HG03103 (cell line): ENCODE results near the gene ANKRD44.
A peak's percentile ranks its signal among the peaks of the same experiment; 100 is the strongest.

Experiments used
- ATAC-seq: cut with Tn5 transposase; IDR thresholded peaks from one replicate; pipeline ENCODE4 v1.9.1; 2021; ENCODE audit warnings: low read depth; ENCODE audit not compliant: unreplicated experiment

ANKRD44 gene

DNA sequence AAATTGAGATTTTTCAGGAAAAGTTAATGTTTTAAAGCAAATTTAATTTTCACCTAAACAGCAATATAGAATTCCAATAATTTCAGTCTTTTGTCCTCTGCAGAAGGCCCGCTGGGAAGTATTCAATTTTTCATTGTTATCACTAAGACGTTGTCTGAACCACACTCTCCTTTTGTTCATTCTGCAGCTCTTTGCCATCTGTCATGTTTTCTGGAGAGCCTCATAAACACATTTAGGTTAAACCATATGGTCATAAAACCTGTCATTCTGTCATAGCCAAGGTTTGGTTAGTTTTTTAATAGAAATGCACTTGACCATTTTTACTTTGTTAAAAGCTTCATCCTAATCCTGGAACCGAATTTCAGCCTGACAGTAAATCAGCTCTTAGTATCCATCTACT, 330.1 kb downstream of the ANKRD44 start:
- ATAC-seq: no peak

DNA sequence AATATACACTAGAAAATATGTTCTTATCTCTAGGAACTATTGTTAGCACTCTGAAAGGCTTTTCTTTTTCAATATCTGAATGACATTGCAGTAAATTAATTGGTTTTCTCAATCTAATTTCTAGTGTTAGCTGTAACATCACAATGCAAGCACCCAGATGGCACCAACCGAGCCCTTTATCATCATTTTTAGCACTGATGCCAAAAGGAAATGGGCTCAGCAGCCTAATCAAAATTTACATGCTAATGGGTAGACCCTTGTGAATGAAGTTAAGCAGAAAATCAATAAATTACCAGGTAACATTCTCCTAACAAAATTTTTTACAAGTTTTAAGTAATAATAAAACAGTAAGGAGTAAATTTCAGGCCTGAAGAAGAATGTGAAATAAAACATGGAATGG, 330.6 kb downstream of the ANKRD44 start:
- ATAC-seq: no peak

DNA sequence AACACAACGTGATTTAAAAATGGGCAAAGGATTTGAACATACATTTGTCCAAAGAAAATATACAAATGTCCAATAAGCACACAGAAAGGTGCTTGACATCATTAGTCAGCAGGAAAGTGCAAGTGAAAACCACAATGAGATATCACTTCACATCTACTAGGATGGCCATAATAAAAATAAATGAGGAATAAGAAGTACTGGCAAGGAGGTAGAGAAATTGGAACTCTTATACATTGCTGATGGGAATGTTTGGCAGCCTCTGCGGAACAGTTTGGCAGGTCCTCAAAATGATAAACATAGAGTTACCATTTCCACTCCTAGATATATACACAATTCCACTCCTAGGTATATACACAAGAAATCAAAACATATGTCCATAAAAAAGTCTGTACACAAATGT, 333.1 kb downstream of the ANKRD44 start:
- no peak for ATAC-seq

GRCh38 chr2:196974970-196975369, 335.6 kb downstream of the ANKRD44 start:
- ATAC-seq: no peak

DNA sequence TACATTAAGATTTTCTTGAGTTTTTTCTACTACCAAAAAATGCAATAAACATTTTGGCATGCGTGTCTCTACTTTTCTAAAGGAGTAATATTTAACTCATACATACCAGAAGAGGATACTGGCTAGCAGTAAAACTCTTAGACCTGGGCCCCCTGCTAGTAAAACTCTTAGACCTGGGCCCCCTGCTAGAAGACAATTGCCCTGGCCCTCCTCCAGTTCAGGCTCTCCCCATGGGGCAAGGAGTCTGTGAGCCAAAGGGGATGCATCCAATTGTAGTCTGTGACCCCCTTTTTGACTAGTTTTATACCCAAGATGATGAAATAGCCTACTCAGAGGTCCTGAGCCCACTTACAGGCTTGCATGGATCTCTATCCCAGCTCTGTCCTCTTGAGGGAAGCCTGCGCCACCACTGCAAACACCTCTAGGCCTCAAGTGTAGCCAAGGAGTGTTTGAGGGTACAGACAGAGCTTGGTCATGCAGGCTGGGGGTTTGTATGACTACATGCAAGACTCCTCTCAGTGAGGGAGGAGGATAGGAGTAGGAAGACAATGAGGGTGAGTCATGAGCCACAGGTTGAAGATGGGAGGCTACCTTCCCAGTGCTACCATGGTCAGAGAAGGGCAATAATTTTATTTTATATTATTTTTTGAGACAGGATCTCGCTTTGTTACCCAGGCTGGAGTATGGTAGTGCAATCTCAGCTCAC, 338.9 kb downstream of the ANKRD44 start:
- no peak for ATAC-seq

GRCh38 chr2:196970099-196970498, 340.5 kb downstream of the ANKRD44 start:
- ATAC-seq: no peak

- ATAC-seq: no peak
These were observed 342.1 kb downstream of the ANKRD44 start for GRCh38 chr2:196968516-196968915.

DNA sequence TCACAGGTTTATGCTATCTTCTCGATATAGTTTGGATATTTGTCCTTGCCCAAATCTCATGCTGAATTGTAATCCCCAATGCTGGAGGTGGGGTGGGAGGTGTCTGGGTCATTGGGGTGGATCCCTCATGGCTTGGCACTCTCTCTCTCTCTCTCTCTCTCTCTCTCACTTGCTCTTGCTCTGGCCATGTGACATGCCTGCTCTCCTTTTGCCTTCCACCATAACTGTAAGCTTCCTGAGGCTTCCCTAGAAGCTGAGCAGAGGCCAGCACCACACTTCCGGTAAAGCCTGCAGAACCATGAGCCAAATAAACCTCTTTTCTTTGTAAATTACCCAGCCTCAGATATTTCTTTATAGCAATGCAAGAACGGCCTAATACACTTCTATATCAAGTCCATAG, 342.8 kb downstream of the ANKRD44 start:
- no peak for ATAC-seq

DNA sequence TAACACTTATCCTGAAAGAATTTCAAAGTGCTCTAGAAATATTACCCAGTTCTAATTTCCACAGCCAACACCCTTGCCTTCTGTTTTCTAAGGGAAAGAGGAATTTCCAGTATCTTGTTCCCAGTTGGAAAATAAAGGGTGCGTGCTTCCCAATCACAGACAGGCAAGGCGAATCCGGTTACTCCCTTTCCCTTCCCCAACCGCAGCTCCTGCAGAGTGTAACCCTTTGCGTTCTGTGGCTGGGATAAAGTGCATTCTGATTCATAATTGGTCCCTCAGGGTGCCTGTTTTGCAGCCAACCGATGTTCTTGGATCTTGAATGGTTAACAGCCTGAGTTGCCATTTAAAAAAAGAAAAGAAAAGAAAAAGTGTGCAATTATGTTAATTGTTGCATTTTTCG, 343.5 kb downstream of the ANKRD44 start:
- ATAC-seq: no peak

- no peak for ATAC-seq
These were observed 344.5 kb downstream of the ANKRD44 start for GRCh38 chr2:196966061-196966460.

DNA sequence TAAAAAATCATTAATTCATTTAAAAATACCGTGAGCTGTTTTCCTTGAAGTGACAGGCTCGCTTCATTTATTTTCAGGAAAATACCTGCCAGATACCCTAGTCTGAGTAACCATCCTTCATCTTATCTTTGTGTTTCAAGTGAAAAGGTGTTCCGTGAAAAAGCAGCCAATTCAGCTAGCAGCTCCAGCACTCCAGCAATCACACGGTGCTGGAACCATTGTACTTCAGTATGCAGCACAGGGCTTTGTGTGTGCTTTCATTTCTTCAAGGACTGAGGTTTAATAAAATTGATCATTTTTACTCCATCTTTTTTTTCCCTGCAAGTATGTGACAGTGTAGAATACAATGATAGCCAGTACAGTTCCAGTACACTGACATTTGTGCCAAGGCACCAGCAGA, 344.9 kb downstream of the ANKRD44 start:
- ATAC-seq: no peak

- ATAC-seq: no peak
These were observed 346.6 kb downstream of the ANKRD44 start for GRCh38 chr2:196963961-196964360.

DNA sequence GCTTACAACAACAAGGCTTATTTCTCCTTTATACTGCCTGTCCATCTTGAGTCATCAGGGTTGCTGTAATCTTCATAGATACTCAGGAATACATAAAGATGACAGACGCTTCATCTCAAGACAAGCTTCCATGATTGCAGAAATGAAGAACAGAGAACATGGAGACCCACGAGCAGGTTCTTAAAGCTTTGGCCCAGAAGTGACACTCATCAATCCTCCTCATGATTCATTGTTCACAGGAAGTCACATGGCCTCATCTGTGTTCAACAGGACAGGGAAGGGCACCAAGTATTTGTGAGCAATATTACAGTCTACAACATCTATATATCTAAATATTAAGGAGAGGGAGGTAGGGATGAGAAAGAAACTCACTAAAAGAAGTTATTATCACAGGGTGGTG, 347.5 kb downstream of the ANKRD44 start:
- ATAC-seq: no peak

GRCh38 chr2:196962325-196962724, 348.3 kb downstream of the ANKRD44 start:
- no peak for ATAC-seq

GRCh38 chr2:196961889-196962288, 348.7 kb downstream of the ANKRD44 start:
- peak; percentile 99 for ATAC-seq

GRCh38 chr2:196959734-196960338, 350.7 kb downstream of the ANKRD44 start:
- no peak for ATAC-seq

DNA sequence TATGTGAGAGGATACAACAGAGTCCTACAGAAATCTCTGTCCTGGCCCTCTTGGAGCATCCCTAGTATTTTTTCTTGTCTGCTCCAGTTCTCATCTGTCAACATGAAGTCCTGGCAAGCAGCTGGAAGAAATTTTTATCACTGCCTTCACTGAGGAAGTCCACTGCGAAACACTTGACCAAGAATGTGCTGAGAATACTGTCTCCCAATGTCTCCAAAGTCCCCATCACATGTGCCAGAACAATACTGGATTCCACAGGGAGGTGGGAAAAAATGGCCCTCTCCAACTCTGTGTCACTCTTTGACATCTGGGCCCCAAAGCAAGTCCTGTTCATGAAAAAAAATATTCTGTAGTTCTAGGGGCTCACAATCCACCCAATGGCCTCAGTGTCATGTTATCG, 351.3 kb downstream of the ANKRD44 start:
- no peak for ATAC-seq

- no peak for ATAC-seq
These were observed 352.6 kb downstream of the ANKRD44 start for GRCh38 chr2:196957881-196958525.

DNA sequence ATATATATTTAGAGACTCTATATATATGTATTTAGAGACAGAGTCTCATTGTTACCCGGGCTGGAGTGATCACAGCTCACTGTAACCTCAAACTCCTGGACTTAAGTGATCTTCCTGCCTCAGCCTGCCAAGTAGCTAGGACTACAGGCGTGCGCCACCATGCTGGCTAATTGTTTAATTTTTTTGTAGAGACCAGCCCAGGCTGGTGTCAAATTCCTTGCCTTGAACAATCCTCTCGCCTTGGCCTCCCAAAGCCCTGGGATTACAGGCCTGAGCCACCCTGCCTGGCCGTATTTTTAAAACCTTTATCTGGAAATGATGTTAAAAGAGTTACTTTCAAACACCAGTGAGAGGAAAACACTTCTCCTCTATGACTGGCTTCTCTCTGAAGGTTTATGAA, 353.1 kb downstream of the ANKRD44 start:
- ATAC-seq: no peak

DNA sequence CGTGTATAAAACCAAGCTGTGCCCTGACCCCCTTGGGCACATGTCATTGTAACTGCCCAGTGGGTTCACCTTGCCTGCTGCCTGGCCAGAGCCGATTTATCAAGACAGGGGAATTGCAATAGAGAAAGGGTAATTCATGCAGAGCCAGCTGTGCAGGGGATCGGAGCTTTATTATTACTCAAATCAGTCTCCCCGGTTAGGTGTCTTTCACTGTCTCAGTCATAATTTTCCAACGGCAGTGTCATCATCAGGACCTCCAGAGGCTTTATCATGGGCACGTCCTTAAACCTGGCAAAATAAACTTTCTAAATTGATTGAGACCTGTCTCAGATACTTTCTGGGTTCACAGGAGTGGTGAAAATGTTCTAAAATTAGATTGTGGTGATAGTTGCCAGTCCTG, 354.5 kb downstream of the ANKRD44 start:
- no peak for ATAC-seq

DNA sequence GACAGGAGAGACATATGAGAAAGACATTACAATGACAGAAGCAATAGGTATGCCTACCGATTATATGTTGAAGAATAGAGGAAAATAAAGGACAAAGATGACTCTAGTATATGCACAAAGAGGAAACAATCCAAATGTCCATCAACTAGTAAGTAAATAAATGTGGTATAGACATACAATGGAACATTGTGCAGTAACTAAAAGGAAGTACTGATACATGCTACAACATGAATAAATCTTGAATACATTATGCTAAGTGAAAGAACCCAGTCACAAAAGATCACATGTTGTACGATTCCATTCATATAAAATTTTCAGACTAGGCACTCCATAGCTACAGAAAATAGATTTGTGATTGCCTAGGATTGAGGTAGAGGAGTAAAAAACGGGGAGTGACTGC, 355.5 kb downstream of the ANKRD44 start:
- no peak for ATAC-seq

DNA sequence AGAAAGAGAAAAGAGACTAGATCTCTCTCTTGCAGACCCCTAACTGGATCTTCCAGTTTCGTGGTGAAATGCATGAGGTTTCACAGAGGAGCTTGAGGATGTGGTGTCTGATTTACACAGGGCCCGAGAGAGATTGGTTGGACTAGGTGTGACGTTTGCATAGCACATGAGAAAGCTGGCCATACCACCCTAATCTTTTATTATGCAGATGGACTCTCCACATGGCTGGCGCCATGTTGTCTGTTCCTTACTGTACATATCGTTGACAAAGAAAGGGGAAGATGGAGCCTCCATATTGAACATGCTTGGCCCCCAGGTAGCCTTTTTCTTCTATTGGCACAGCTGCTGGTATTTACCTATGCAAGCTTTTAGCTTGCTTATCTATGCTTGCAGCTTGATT, 356.6 kb downstream of the ANKRD44 start:
- no peak for ATAC-seq
